IMR-90 (cell line): ENCODE data around the gene SLC9A9. TPM values are rescaled to one million over a fixed set of nuclear protein-coding genes. Genes with fewer than 3 reads are reported as not detected.

ENCODE experiments used
- ATAC-seq: fragments of 200-7000 bp; cut with Tn5 transposase; 2 replicates; pipeline ENCODE4 v1.9.1; 2020; ENCODE audit warnings: low read depth, mild to moderate bottlenecking, moderate library complexity
- BruUV-seq: library from RNA; stranded (reverse); fragments of 400-500 nt; replicated peaks from 2 replicates; lab custom pipeline; 2021; lab: Mats Ljungman, UMichigan
- CTCF ChIA-PET: fragments of 300-600 bp; formaldehyde crosslinking; extraction: SDS; loops from one replicate; lab custom pipeline; 2021; ENCODE audit warnings: antibody characterized with exemption; lab: Yijun Ruan, JAX
- POLR2A ChIA-PET: fragments of 300-600 bp; sonication (Branson Sonifier 250); formaldehyde crosslinking; loops from one replicate; lab custom pipeline; 2022; ENCODE audit warnings: antibody characterized with exemption; ENCODE audit not compliant: unreplicated experiment; lab: Charles Lee
- DNase-seq: peaks from one replicate; pipeline ENCODE4 v3.0.0; 2013
- H2AFZ ChIP-seq: replicated peaks from 2 replicates; pipeline ENCODE3; 2013; ENCODE audit warnings: low read length, mild to moderate bottlenecking; ENCODE audit not compliant: poor library complexity
- H2AK5ac ChIP-seq: 2 replicates; pipeline ENCODE4 v1.6.1; 2013; ENCODE audit warnings: low read depth, low read length, inconsistent platforms
- H2AK9ac ChIP-seq: replicated peaks from 2 replicates; pipeline ENCODE3; 2013; ENCODE audit warnings: mild to moderate bottlenecking, low read depth, low read length, moderate library complexity; ENCODE audit not compliant: poor library complexity
- H2BK120ac ChIP-seq: 2 replicates; pipeline ENCODE4 v1.6.1; 2013; ENCODE audit warnings: low read depth, low read length, inconsistent platforms
- H2BK15ac ChIP-seq: 3 replicates; pipeline ENCODE4 v1.6.1; 2013; ENCODE audit warnings: low read depth, low read length, inconsistent platforms
- H2BK20ac ChIP-seq: 2 replicates; pipeline ENCODE4 v1.6.1; 2013; ENCODE audit warnings: low read depth, mild to moderate bottlenecking, inconsistent platforms, low read length, moderate library complexity
- H2BK5ac ChIP-seq: 2 replicates; pipeline ENCODE4 v1.6.1; 2013; ENCODE audit warnings: mild to moderate bottlenecking, low read depth, low read length, inconsistent platforms; ENCODE audit not compliant: poor library complexity, severe bottlenecking
- H3K14ac ChIP-seq: replicated peaks from 2 replicates; pipeline ENCODE4 v1.6.1; 2013; ENCODE audit warnings: low read depth, low read length, inconsistent platforms
- H3K18ac ChIP-seq: 2 replicates; pipeline ENCODE4 v1.6.1; 2013; ENCODE audit warnings: low read depth, low read length, control low read depth
- H3K23ac ChIP-seq: 2 replicates; pipeline ENCODE4 v1.6.1; 2013; ENCODE audit warnings: low read depth, low read length, inconsistent platforms
- H3K27ac ChIP-seq: 2 replicates; pipeline ENCODE4 v1.5.1; 2013; ENCODE audit warnings: mild to moderate bottlenecking, control low read depth, low read length; ENCODE audit not compliant: insufficient read depth
- H3K27me3 ChIP-seq: 2 replicates; pipeline ENCODE4 v1.6.1; 2013; ENCODE audit warnings: low read length; ENCODE audit not compliant: control insufficient read depth, insufficient read depth
- H3K36me3 ChIP-seq: 2 replicates; pipeline ENCODE4 v1.6.1; 2013; ENCODE audit warnings: low read length, mixed read lengths; ENCODE audit not compliant: control insufficient read depth, insufficient read depth
- H3K4ac ChIP-seq: 2 replicates; pipeline ENCODE4 v1.6.1; 2013; ENCODE audit warnings: low read depth, low read length, inconsistent platforms
- H3K4me1 ChIP-seq: 2 replicates; pipeline ENCODE4 v1.6.1; 2013; ENCODE audit warnings: low read length, mixed read lengths; ENCODE audit not compliant: control insufficient read depth, insufficient read depth
- H3K4me2 ChIP-seq: 2 replicates; pipeline ENCODE4 v1.6.1; 2013; ENCODE audit warnings: low read depth, mild to moderate bottlenecking, control low read depth, low read length, moderate library complexity
- H3K4me3 ChIP-seq: 2 replicates; pipeline ENCODE4 v1.5.1; 2013; ENCODE audit warnings: low read depth, mild to moderate bottlenecking, control low read depth, low read length, moderate library complexity; ENCODE audit not compliant: insufficient read depth
- H3K56ac ChIP-seq: 2 replicates; pipeline ENCODE4 v1.6.1; 2013; ENCODE audit warnings: low read length, inconsistent platforms; ENCODE audit not compliant: insufficient read depth; ENCODE audit errors: extremely low read depth
- H3K79me1 ChIP-seq, 2 experiments: 2 replicates each; pipeline ENCODE4 v1.6.1; 2013; ENCODE audit warnings: low read length in 2 of 2, inconsistent platforms in 1 of 2, low read depth in 1 of 2
- H3K9ac ChIP-seq: 2 replicates; pipeline ENCODE4 v1.6.1; 2013; ENCODE audit warnings: low read depth, low read length, control low read depth
- H3K9me1 ChIP-seq: 2 replicates; pipeline ENCODE4 v1.6.1; 2013; ENCODE audit warnings: low read length, inconsistent platforms; ENCODE audit not compliant: insufficient read depth
- H3K9me3 ChIP-seq: 2 replicates; pipeline ENCODE4 v1.6.1; 2013; ENCODE audit warnings: low read length; ENCODE audit not compliant: control insufficient read depth, insufficient read depth
- H4K20me1 ChIP-seq: 2 replicates; pipeline ENCODE4 v1.6.1; 2013; ENCODE audit warnings: low read length, inconsistent platforms; ENCODE audit not compliant: insufficient read depth
- H4K5ac ChIP-seq: 2 replicates; pipeline ENCODE4 v1.6.1; 2013; ENCODE audit warnings: mild to moderate bottlenecking, low read depth, low read length, control low read depth
- H4K8ac ChIP-seq, 2 experiments: 2 replicates each; pipeline ENCODE4 v1.6.1; 2013; ENCODE audit warnings: low read depth in 2 of 2, low read length in 2 of 2, control low read depth in 1 of 2, inconsistent platforms in 1 of 2
- H4K91ac ChIP-seq: 2 replicates; pipeline ENCODE4 v1.6.1; 2013; ENCODE audit warnings: low read depth, low read length, inconsistent platforms; ENCODE audit not compliant: insufficient read depth
- BHLHE40 ChIP-seq: fragments of 150-350 bp; IDR thresholded peaks from 2 replicates; pipeline ENCODE4 v1.6.1; 2016; ENCODE audit warnings: mild to moderate bottlenecking, low read depth, low read length
- CEBPB ChIP-seq: IDR thresholded peaks from 2 replicates; pipeline ENCODE4 v1.6.1; 2012; ENCODE audit warnings: low read depth, low read length, improper control_type of control experiment
- CHD1 ChIP-seq: IDR thresholded peaks from 2 replicates; pipeline ENCODE4 v1.6.1; 2012; ENCODE audit warnings: low read depth, low read length, improper control_type of control experiment
- FOS ChIP-seq: fragments of 150-350 bp; IDR thresholded peaks from 2 replicates; pipeline ENCODE4 v1.6.1; 2016; ENCODE audit warnings: low read depth, low read length
- MAFK ChIP-seq: IDR thresholded peaks from 2 replicates; pipeline ENCODE4 v1.6.1; 2012; ENCODE audit warnings: low read depth, low read length, improper control_type of control experiment
- MAZ ChIP-seq: IDR thresholded peaks from 2 replicates; pipeline ENCODE4 v1.6.1; 2012; ENCODE audit warnings: low read depth, mild to moderate bottlenecking, low read length, improper control_type of control experiment, moderate library complexity, borderline replicate concordance
- MXI1 ChIP-seq: IDR thresholded peaks from 2 replicates; pipeline ENCODE4 v1.6.1; 2012; ENCODE audit warnings: low read depth, mild to moderate bottlenecking, low read length, moderate library complexity, borderline replicate concordance
- NFE2L2 ChIP-seq: fragments of 150-350 bp; IDR thresholded peaks from 2 replicates; pipeline ENCODE4 v1.6.1; 2016; ENCODE audit warnings: low read depth, mild to moderate bottlenecking, low read length
- POLR2A ChIP-seq: IDR thresholded peaks from 2 replicates; pipeline ENCODE4 v1.6.1; 2012; ENCODE audit warnings: mild to moderate bottlenecking, low read depth, low read length
- RAD21 ChIP-seq: IDR thresholded peaks from 2 replicates; pipeline ENCODE4 v1.6.1; 2012; ENCODE audit warnings: low read length, improper control_type of control experiment
- RCOR1 ChIP-seq: IDR thresholded peaks from 2 replicates; pipeline ENCODE4 v1.6.1; 2012; ENCODE audit warnings: mild to moderate bottlenecking, low read length, improper control_type of control experiment; ENCODE audit not compliant: insufficient replicate concordance
- RFX5 ChIP-seq: IDR thresholded peaks from 2 replicates; pipeline ENCODE4 v1.8.0; 2012; ENCODE audit warnings: low read depth, mild to moderate bottlenecking, low read length, moderate library complexity
- SMC3 ChIP-seq: fragments of 150-350 bp; IDR thresholded peaks from 2 replicates; pipeline ENCODE4 v1.6.1; 2016; ENCODE audit warnings: low read depth, mild to moderate bottlenecking, antibody characterized with exemption, low read length, moderate library complexity
- WGBS, 2 experiments: methylation state at CpG; one replicate each; pipeline versions ENCODE4 v1.1.5 to v1.1.7; 2013; ENCODE audit warnings: missing lambda C conversion rate in 2 of 2; ENCODE audit not compliant: insufficient read length in 1 of 2; ENCODE audit errors: extremely low coverage in 2 of 2; 5-methylcytosine and 5-hydroxymethylcytosine counted together
- dilution Hi-C: fragments of 300-500 bp; cut with HindIII; formaldehyde crosslinking; loops from one replicate; pipeline ENCODE4 v1.14.3; 2018; ENCODE audit warnings: low sequenced_read_pairs; ENCODE audit not compliant: unreplicated experiment
- in situ Hi-C: fragments of 300-500 bp; cut with MboI; formaldehyde crosslinking; loops from 3 replicates; pipeline ENCODE4 v1.14.3; 2019; ENCODE audit warnings: low sequenced_read_pairs, inconsistent platforms, mixed read lengths
- intact Hi-C: fragments of 100-400 bp; cut with micrococcal nuclease; formaldehyde crosslinking; loops from 2 replicates; pipeline ENCODE4 v1.10.0; 2022
- polyA plus RNA-seq, 3 experiments: library from polyadenylated mRNA; depleted of rRNA; stranded (reverse); fragments of >200 nt; gene quantifications; 2 replicates each; pipeline ENCODE4 v1.2.3, GENCODE V29; 2012; ENCODE audit warnings: low replicate concordance in 1 of 3
- total RNA-seq: library from RNA; depleted of rRNA; stranded (reverse); fragments of >200 nt; gene quantifications from 2 replicates; pipeline ENCODE4 v1.2.3, GENCODE V29; 2012
- TF ChIP-seq, protein P1 (sequence below): fragments of 150-350 bp; IDR thresholded peaks from 2 replicates; pipeline ENCODE4 v1.6.1; 2016; ENCODE audit warnings: low read depth, mild to moderate bottlenecking, low read length, moderate library complexity, borderline replicate concordance
- TF ChIP-seq, protein P2 (sequence below): fragments of 150-350 bp; IDR thresholded peaks from 2 replicates; pipeline ENCODE4 v1.6.1; 2017; ENCODE audit warnings: mild to moderate bottlenecking, antibody characterized with exemption, low read length, low read depth
- TF ChIP-seq, protein P3 (sequence below): conservative IDR thresholded peaks from 2 replicates; pipeline ENCODE4 v1.5.1; 2012; ENCODE audit warnings: mild to moderate bottlenecking, low read depth, low read length, improper control_type of control experiment

SLC9A9 gene
- total and polyA plus RNA-seq, 2 of the 4 experiments (the other 2 are of a cell fraction): 1.4 to 2.3 TPM

DNA sequence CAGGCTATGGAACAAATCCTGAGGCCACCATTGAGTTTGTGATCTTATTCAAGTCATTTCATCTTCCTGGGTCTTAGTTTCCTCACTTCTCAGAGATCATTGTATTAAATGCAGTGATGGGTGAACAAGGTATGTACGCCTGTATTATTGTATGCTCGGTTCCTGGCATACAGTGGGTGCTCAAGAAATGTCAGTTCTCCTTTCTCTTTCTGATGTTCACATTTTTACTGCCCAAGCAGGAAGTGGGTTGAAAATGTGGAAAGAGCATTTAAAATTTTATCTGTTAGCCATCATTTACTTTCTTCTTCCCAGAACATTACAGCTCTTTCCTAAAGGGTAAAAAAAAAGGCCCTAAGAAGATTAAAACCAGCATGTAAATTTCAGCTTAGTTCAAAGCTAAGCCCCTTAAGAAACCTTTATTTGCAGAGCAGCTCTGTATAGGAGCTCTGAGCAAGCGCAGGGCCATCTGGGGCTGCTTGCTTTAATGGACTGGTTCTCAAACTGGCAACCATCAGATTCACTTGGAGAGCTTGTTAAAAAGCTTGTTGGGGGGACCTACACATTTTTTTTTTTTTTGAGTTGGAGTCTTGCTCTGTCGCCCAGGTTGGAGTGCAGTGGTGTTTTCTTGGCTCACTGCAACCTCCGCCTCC, 549.3 kb downstream of the SLC9A9 start:
- no peak overlapping the region for H4K8ac ChIP-seq
- ChIA-PET POLR2A (no interaction called here), CTCF (no interaction called here)
- H2BK20ac ChIP-seq: no peak overlapping the region
- intact Hi-C loops: no loop called here
- no peak overlapping the region for H3K18ac ChIP-seq
- in situ Hi-C loops: no loop called here
- H3K4me3 ChIP-seq: no peak overlapping the region
- dilution Hi-C loops: no loop called here
- H3K56ac ChIP-seq: no peak overlapping the region
- H4K20me1 ChIP-seq: no peaks in the 10 kb centered on the region
- H3K23ac ChIP-seq: no peak overlapping the region
- no peak for DNase-seq
- H2AK9ac ChIP-seq: no peak overlapping the region
- ATAC-seq: no peak
- no peak overlapping the region for H3K9ac ChIP-seq
- H4K5ac ChIP-seq: no peak overlapping the region
- no peak overlapping the region for H3K14ac ChIP-seq
- no peak overlapping the region for H2BK5ac ChIP-seq
- no peak overlapping the region for H2AK5ac ChIP-seq
- no peak overlapping the region for H4K91ac ChIP-seq
- H3K27me3 ChIP-seq: no peaks in the 10 kb centered on the region
- H3K9me1 ChIP-seq: peaks cover 7% of the 10 kb centered on the region
- H3K4me1 ChIP-seq: peaks cover 3% of the 10 kb centered on the region
- no peak overlapping the region for H2BK120ac ChIP-seq
- H3K79me1 ChIP-seq: no peaks in the 10 kb centered on the region
- no CpG with 5 or more reads among the region's 5 CpGs for WGBS, 2 experiments
- no peak overlapping the region for H3K4me2 ChIP-seq
- H2AFZ ChIP-seq: no peak overlapping the region
- BruUV-seq: no TSS peak
- H3K4ac ChIP-seq: no peak overlapping the region
- no peaks in the 10 kb centered on the region for H3K9me3 ChIP-seq
- no peaks in the 10 kb centered on the region for H3K36me3 ChIP-seq
- H3K27ac ChIP-seq: no peak overlapping the region
- TF ChIP-seq RCOR1: no peak
- no peak for TF ChIP-seq CHD1
- no peak for TF ChIP-seq MXI1
- no peak for TF ChIP-seq CEBPB
- TF ChIP-seq FOS: no peak
- no peak for TF ChIP-seq NFE2L2
- no peak for TF ChIP-seq MAFK
- TF ChIP-seq, protein P1, sequence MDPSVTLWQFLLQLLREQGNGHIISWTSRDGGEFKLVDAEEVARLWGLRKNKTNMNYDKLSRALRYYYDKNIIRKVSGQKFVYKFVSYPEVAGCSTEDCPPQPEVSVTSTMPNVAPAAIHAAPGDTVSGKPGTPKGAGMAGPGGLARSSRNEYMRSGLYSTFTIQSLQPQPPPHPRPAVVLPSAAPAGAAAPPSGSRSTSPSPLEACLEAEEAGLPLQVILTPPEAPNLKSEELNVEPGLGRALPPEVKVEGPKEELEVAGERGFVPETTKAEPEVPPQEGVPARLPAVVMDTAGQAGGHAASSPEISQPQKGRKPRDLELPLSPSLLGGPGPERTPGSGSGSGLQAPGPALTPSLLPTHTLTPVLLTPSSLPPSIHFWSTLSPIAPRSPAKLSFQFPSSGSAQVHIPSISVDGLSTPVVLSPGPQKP: no peak
- TF ChIP-seq, protein P2, sequence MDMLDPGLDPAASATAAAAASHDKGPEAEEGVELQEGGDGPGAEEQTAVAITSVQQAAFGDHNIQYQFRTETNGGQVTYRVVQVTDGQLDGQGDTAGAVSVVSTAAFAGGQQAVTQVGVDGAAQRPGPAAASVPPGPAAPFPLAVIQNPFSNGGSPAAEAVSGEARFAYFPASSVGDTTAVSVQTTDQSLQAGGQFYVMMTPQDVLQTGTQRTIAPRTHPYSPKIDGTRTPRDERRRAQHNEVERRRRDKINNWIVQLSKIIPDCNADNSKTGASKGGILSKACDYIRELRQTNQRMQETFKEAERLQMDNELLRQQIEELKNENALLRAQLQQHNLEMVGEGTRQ: no peak
- no peak for TF ChIP-seq POLR2A
- no peak for TF ChIP-seq MAZ
- TF ChIP-seq, protein P3, sequence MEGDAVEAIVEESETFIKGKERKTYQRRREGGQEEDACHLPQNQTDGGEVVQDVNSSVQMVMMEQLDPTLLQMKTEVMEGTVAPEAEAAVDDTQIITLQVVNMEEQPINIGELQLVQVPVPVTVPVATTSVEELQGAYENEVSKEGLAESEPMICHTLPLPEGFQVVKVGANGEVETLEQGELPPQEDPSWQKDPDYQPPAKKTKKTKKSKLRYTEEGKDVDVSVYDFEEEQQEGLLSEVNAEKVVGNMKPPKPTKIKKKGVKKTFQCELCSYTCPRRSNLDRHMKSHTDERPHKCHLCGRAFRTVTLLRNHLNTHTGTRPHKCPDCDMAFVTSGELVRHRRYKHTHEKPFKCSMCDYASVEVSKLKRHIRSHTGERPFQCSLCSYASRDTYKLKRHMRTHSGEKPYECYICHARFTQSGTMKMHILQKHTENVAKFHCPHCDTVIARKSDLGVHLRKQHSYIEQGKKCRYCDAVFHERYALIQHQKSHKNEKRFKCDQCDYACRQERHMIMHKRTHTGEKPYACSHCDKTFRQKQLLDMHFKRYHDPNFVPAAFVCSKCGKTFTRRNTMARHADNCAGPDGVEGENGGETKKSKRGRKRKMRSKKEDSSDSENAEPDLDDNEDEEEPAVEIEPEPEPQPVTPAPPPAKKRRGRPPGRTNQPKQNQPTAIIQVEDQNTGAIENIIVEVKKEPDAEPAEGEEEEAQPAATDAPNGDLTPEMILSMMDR: no peak
- no peak for TF ChIP-seq RAD21
- TF ChIP-seq SMC3: no peak
- TF ChIP-seq RFX5: no peak
- TF ChIP-seq BHLHE40: no peak
- H2BK15ac ChIP-seq: no peak overlapping the region
